ENCODE data around the gene CACNA1I.

GRCh38 chr22:39674536-39674935 is 104.0 kb downstream of the CACNA1I start:
- TF ChIP-seq POLR2A (IDR thresholded peaks at IDR 0.05; ENCODE audit: extremely low read depth, insufficient read length): no peak
- TF ChIP-seq CTCF (IDR thresholded peaks at IDR 0.05; ENCODE audit: low read depth, low read length): no peak
- no peak for TF ChIP-seq MYC (IDR thresholded peaks at IDR 0.05; ENCODE audit: low read depth, low read length)
